Fibroblast of villous mesenchyme (primary cell): ENCODE data around the gene MAP3K8. TPM values are rescaled to one million over a fixed set of nuclear protein-coding genes. Genes with fewer than 3 reads are reported as not detected.
"Not testable (repeated sequence)": the region's sequence is repeated elsewhere in the genome, so short reads cannot be mapped to it uniquely, and the experiment has no call there.

Source experiments
- DNase-seq: peaks from one replicate; pipeline ENCODE4 v3.0.0-alpha.2; 2010; ENCODE audit warnings: low read depth
- H3K4me3 ChIP-seq: 2 replicates; pipeline ENCODE4 v1.5.1; 2011; ENCODE audit warnings: low read depth, mild to moderate bottlenecking, low read length
- total RNA-seq: library from RNA; depleted of rRNA; stranded (reverse); fragments of >200 nt; gene quantifications from 2 replicates; pipeline ENCODE4 v1.2.3, GENCODE V29; 2012
- TF ChIP-seq, protein P1 (sequence below): IDR thresholded peaks from 2 replicates; pipeline ENCODE4 v1.5.1; 2012; ENCODE audit warnings: low read depth, mild to moderate bottlenecking, low read length; ENCODE audit not compliant: insufficient read depth

The MAP3K8 gene
- total RNA-seq, 1 donor: 31.1 TPM

DNA sequence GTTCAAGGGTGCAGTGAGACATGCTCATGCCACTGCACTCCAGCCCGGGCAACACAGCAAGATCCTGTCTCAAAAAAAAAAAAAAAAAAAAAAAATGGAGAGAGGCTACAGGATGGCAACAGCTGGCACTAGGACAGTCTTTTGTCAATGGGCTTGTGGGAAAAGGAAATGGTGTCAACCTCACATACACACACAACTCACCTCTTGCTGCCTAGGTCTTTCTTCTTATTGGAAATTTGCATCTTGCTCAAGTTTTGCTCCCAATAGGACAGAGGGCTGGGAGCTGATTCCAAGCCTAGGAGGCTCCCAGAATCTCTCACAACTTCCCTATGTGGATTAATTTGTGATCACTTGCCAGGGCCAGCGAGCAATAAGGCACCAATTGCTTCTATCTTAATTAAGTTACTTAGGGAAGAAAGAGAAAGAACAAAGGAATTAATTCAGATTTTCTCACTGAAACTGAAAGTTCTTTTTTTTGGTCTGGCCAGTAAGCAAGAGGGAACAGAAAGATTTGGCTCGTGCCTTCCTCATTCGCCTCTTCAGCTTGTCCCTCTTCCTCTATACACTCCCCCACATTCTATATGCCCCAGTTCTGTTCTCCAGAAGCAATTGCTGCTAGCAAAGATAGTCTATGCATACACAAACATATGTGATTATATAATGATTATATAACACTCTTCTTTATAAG is 33.8 kb downstream of the MAP3K8 start:
- H3K4me3 ChIP-seq: no peak overlapping the region
- TF ChIP-seq, protein P1, sequence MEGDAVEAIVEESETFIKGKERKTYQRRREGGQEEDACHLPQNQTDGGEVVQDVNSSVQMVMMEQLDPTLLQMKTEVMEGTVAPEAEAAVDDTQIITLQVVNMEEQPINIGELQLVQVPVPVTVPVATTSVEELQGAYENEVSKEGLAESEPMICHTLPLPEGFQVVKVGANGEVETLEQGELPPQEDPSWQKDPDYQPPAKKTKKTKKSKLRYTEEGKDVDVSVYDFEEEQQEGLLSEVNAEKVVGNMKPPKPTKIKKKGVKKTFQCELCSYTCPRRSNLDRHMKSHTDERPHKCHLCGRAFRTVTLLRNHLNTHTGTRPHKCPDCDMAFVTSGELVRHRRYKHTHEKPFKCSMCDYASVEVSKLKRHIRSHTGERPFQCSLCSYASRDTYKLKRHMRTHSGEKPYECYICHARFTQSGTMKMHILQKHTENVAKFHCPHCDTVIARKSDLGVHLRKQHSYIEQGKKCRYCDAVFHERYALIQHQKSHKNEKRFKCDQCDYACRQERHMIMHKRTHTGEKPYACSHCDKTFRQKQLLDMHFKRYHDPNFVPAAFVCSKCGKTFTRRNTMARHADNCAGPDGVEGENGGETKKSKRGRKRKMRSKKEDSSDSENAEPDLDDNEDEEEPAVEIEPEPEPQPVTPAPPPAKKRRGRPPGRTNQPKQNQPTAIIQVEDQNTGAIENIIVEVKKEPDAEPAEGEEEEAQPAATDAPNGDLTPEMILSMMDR: no peak
- no peak for DNase-seq

DNA sequence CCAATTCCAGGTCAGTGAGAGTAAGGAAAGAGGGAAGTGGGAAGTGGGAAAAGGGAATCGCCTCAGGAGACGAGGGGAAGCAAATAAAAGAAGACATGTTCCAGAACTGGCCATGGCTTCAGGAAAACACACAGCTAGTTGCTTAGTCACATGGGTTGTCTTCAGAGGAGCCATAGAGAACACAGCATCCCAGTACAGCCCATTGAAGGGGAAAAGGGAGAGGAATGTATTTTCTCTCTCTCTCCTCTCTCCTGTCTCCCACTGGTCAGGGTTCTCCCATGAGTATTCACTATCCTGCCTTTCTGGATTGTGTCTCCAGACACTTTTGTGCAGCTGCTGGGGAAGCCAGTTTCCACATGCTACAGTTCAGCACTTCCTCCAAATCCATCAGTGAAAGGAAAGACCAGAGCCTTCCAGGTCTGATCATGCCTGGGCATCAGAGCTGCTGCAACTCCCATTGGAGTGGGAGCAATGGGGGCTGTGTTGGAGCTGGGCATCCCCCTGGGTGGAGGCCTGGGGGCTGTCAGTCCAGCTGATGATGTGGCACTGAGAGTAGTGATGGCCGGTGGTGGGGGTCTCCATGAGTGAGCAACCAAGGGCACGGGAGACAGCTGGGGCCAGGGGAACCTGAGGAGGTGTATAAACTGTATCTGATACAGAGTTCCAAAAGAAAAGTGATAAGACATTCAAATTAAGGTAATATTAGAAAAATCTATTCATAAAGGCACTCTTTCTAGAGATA is 38.6 kb downstream of the MAP3K8 start:
- no peak for DNase-seq
- TF ChIP-seq, protein P1: no peak
- no peak overlapping the region for H3K4me3 ChIP-seq

DNA sequence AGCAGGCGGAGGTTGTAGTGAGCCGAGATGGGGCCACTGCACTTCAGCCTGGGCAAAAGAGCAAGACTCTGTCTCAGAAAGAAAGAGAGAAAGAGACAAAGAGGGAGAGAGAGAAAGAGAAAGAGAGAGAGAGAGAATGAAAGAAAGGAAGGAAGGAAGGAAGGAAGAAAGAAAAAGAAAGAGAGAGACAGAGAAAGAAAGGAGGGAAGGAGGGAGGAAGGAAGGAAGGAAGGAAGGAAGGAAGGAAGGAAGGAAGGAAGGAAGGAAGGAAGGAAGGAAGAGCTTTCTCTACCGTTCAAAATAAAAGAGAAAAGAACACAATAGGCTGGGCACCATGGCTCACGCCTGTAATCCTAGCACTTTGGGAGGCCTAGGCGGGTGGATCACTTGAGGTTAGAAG is 41.5 kb downstream of the MAP3K8 start:
- not testable (repeated sequence) for H3K4me3 ChIP-seq, DNase-seq

GRCh38 chr10:30476511-30477155 is 42.6 kb downstream of the MAP3K8 start:
- TF ChIP-seq, protein P1: no peak
- no peak for DNase-seq
- H3K4me3 ChIP-seq: no peak overlapping the region

DNA sequence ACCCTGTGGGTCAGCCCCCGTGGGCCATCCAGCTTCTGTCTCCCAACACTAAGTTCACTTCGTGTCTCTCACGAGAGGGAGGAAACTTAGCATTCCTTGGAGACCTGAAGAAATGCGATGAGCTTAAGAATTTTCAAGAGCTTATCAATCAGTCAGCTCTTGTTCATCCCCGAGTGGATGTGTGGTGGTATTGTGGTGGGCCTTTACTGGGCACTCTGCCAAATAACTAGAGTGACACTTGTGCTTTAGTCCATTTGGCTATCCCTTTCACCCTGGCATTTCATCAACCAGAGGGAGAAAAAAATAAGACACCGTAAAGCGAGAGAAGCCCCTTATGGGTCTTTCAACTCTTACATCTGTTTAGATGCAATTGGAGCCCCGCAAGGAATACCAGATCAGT is 45.5 kb downstream of the MAP3K8 start:
- not testable (repeated sequence) for DNase-seq, H3K4me3 ChIP-seq

- TF ChIP-seq, protein P1: no peak
- H3K4me3 ChIP-seq: no peak overlapping the region
- DNase-seq: no peak
Measured at GRCh38 chr10:30481603-30482002, 47.6 kb downstream of the MAP3K8 start.

DNA sequence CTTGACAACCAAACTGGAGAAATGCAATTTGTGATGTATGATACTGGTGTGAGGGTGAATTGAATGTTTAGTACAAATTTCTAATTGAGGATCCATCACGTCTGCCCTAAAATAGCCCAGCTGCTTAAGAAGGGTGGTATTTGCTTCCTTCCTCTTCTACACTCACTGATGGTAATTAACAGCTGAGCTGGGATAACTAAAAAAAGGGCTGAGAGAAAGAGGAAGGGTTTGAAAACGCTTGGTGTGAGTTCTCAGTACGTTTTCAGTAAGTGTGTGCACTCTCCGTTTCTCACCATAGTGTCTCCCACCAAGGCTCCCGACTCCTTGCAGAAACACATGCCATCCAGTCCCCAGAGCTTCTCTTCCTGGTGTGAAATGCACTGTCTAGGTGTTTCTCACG is 54.3 kb downstream of the MAP3K8 start:
- no peak for DNase-seq
- TF ChIP-seq, protein P1: no peak
- no peak overlapping the region for H3K4me3 ChIP-seq

DNA sequence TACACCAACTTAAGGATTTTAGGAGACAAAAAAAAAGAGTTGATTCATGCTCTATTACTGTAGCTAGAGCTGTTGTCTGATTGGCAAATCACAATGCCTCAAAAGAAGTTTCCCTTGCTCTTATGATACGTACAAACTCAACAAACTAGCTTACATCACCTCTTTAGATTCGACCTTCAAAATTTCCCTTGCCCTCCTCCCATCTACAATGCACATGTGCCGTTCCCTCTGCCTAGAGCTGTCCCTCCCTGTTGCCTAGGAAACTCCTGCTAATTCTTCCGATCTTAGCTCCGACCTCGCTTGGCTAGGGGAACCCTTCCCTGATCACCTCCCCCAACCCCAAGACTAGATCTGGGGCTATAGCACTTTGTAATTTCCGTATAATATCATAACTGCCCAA is 55.4 kb downstream of the MAP3K8 start:
- DNase-seq: no peak
- TF ChIP-seq, protein P1: no peak
- no peak overlapping the region for H3K4me3 ChIP-seq
